Measurements from ENCODE around the gene PARD3.

DNA sequence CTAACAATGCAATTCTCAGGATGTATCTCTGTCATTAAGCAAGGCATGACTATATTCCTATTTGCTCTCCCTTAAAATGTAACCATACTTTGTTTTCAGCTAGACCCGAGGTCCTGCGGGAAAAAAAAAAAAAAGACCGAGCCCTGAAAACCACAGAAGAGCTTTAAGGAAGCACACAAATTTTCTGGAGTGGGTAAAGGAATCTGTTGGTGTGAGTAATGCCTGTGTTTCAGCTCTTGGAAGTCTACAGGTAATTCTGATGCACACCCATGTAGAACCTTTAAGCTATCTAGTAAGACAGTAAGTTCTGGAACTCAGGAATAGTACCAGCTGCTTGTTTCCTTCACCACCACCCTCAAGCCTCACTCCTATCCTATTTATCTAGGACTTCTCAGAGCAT, 351.1 kb downstream of the PARD3 start:
- TF ChIP-seq POLR2A (IDR thresholded peaks at IDR 0.05; ENCODE audit: borderline replicate concordance, extremely low read depth, insufficient read depth, insufficient read length), result no peak
- TF ChIP-seq, protein P1, sequence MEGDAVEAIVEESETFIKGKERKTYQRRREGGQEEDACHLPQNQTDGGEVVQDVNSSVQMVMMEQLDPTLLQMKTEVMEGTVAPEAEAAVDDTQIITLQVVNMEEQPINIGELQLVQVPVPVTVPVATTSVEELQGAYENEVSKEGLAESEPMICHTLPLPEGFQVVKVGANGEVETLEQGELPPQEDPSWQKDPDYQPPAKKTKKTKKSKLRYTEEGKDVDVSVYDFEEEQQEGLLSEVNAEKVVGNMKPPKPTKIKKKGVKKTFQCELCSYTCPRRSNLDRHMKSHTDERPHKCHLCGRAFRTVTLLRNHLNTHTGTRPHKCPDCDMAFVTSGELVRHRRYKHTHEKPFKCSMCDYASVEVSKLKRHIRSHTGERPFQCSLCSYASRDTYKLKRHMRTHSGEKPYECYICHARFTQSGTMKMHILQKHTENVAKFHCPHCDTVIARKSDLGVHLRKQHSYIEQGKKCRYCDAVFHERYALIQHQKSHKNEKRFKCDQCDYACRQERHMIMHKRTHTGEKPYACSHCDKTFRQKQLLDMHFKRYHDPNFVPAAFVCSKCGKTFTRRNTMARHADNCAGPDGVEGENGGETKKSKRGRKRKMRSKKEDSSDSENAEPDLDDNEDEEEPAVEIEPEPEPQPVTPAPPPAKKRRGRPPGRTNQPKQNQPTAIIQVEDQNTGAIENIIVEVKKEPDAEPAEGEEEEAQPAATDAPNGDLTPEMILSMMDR (IDR thresholded peaks at IDR 0.05 in 2 of 3, conservative IDR thresholded peaks at IDR 0.05 in 1 of 3; ENCODE audit: borderline replicate concordance in 1 of 3, insufficient read depth in 1 of 3, low read depth in 2 of 3, low read length in 2 of 3), result no peak
- no peak for TF ChIP-seq JUND (IDR thresholded peaks at IDR 0.05)
- TF ChIP-seq, protein P2, sequence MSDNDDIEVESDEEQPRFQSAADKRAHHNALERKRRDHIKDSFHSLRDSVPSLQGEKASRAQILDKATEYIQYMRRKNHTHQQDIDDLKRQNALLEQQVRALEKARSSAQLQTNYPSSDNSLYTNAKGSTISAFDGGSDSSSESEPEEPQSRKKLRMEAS (IDR thresholded peaks at IDR 0.05), result no peak
- no peak for TF ChIP-seq EZH2 (IDR thresholded peaks at IDR 0.05)
- no peak for TF ChIP-seq CEBPB (IDR thresholded peaks at IDR 0.05; ENCODE audit: low read depth)

Measured in HCT116 (cell line).